Liver (tissue), 3 donors: ENCODE measurements around the gene ACIN1.

Experiments
- ATF3 ChIP-seq: IDR thresholded peaks from 2 replicates; pipeline ENCODE4 v1.6.1; 2016; ENCODE audit warnings: antibody characterized with exemption
- HNF4G ChIP-seq: IDR thresholded peaks from 2 replicates; pipeline ENCODE4 v1.6.1; 2016; ENCODE audit warnings: antibody characterized with exemption
- MAX ChIP-seq: IDR thresholded peaks from 2 replicates; pipeline ENCODE4 v1.6.1; 2016; ENCODE audit warnings: antibody characterized with exemption
- RAD21 ChIP-seq, 2 donors: IDR thresholded peaks; 2 replicates each; pipeline ENCODE4 v1.6.1; 2016; ENCODE audit warnings: antibody characterized with exemption in 2 of 2, mild to moderate bottlenecking in 2 of 2
- REST ChIP-seq: IDR thresholded peaks from 2 replicates; pipeline ENCODE4 v1.6.1; 2016; ENCODE audit warnings: antibody characterized with exemption, mild to moderate bottlenecking
- TAF1 ChIP-seq: conservative IDR thresholded peaks from 2 replicates; pipeline ENCODE4 v1.6.1; 2016; ENCODE audit warnings: antibody characterized with exemption, mild to moderate bottlenecking
- YY1 ChIP-seq: IDR thresholded peaks from 2 replicates; pipeline ENCODE4 v1.6.1; 2016; ENCODE audit warnings: antibody characterized with exemption, mild to moderate bottlenecking
- TF ChIP-seq, protein P1 (sequence below): fragments of 150-350 bp; IDR thresholded peaks from 2 replicates; pipeline ENCODE4 v1.5.1; 2017; ENCODE audit warnings: improper control_type of control experiment, low read depth, low read length; ENCODE audit not compliant: missing input control
- donor health status: healthy.
- donor health status: healthy.

GRCh38 chr14:23109769-23110168 lies 14.8 kb upstream of the ACIN1 start:
- TF ChIP-seq, protein P1, sequence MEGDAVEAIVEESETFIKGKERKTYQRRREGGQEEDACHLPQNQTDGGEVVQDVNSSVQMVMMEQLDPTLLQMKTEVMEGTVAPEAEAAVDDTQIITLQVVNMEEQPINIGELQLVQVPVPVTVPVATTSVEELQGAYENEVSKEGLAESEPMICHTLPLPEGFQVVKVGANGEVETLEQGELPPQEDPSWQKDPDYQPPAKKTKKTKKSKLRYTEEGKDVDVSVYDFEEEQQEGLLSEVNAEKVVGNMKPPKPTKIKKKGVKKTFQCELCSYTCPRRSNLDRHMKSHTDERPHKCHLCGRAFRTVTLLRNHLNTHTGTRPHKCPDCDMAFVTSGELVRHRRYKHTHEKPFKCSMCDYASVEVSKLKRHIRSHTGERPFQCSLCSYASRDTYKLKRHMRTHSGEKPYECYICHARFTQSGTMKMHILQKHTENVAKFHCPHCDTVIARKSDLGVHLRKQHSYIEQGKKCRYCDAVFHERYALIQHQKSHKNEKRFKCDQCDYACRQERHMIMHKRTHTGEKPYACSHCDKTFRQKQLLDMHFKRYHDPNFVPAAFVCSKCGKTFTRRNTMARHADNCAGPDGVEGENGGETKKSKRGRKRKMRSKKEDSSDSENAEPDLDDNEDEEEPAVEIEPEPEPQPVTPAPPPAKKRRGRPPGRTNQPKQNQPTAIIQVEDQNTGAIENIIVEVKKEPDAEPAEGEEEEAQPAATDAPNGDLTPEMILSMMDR: no peak
- no peak for TF ChIP-seq ATF3
- no peak for TF ChIP-seq YY1
- TF ChIP-seq TAF1: no peak
- TF ChIP-seq MAX: no peak
- no peak for TF ChIP-seq REST
- TF ChIP-seq RAD21 (IDR thresholded peaks at IDR 0.05): no peak
- TF ChIP-seq HNF4G: no peak
